Vagina (tissue), 2 donors: ENCODE data around the gene GSTM4. TPM values are rescaled to one million over a fixed set of nuclear protein-coding genes. Genes with fewer than 3 reads are reported as not detected.

Experiments
- DNase-seq, 2 donors: peaks; one replicate each; pipeline ENCODE4 v3.0.0-alpha.2; 2017; ENCODE audit errors: extremely low spot score in 2 of 2
- H3K27ac ChIP-seq: fragments of 200-600 bp; sonication (generic); one replicate; pipeline ENCODE4 v1.5.1; 2019
- H3K27me3 ChIP-seq: fragments of 200-600 bp; sonication (generic); one replicate; pipeline ENCODE4 v1.5.1; 2019
- H3K36me3 ChIP-seq, 2 donors: fragments of 200-600 bp; sonication (generic); one replicate each; pipeline ENCODE4 v1.5.1; 2017 to 2019
- H3K4me1 ChIP-seq: fragments of 200-600 bp; sonication (generic); one replicate; pipeline ENCODE4 v1.5.1; 2019
- H3K4me3 ChIP-seq, 2 donors: fragments of 200-600 bp; sonication (generic); 1 replicate in 1 of 2; 2 replicates in 1 of 2; pipeline ENCODE4 v1.5.1; 2016 to 2019
- H3K9me3 ChIP-seq: fragments of 200-600 bp; sonication (generic); one replicate; pipeline ENCODE4 v1.5.1; 2019
- POLR2A ChIP-seq, 2 donors: fragments of 450-650 bp; IDR thresholded peaks; one replicate each; pipeline ENCODE4 v1.6.1; 2017; ENCODE audit warnings: antibody characterized with exemption in 2 of 2, mild to moderate bottlenecking in 2 of 2, moderate library complexity in 2 of 2
- POLR2AphosphoS5 ChIP-seq, 2 donors: sonication (generic); formaldehyde crosslinking; IDR thresholded peaks; one replicate each; pipeline ENCODE4 v1.9.0; 2017; ENCODE audit warnings: antibody characterized with exemption in 2 of 2, mild to moderate bottlenecking in 2 of 2, low read depth in 1 of 2; ENCODE audit not compliant: insufficient read depth in 1 of 2
- intact Hi-C: fragments of 100-400 bp; cut with DNase I; formaldehyde crosslinking; loops from one replicate; pipeline ENCODE4 v1.15.1; 2023
- total RNA-seq: library from RNA; depleted of rRNA; stranded (reverse); fragments of >200 nt; gene quantifications from one replicate; pipeline ENCODE4 v1.2.3, GENCODE V29; 2016
- TF ChIP-seq, protein P1 (sequence below), 3 experiments: fragments of 450-650 bp in 2 of 3; fragments of 200-600 bp in 1 of 3; sonication (generic) in 1 of 3; IDR thresholded peaks; one replicate each; pipeline ENCODE4 v1.5.1; 2017 to 2019; ENCODE audit warnings: antibody characterized with exemption in 3 of 3, mild to moderate bottlenecking in 2 of 3, moderate library complexity in 2 of 3

Gene GSTM4
- total RNA-seq, 1 donor from 2014 or later = 36.1 TPM

DNA sequence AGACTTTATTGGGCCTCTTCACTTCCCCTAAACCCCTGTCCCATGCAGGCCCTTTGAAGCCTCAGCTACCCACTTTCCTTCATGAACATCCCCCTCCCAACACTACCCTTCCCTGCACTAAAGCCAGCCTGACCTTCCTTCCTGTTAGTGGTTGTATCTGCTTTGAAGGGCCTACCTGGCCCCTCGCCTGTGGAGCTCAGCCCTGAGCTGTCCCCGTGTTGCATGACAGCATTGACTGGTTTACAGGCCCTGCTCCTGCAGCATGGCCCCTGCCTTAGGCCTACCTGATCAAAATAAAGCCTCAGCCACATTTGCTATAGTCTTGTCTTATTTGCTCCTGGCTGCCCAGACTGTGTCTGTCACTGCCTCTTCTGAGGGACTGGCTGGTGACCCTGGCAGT lies 5.5 kb downstream of the GSTM4 start:
- Histone ChIP-seq H3K4me1 (peaks cover 5% of the 10 kb centered on the region), H3K4me3 (no peak overlapping the region), H3K27ac (no peak overlapping the region), H3K36me3 (peaks cover 0 to 4% of the 10 kb centered on the region in 2 donors), H3K9me3 (no peaks in the 10 kb centered on the region), H3K27me3 (no peaks in the 10 kb centered on the region)
- DNase-seq = no peak
- TF ChIP-seq POLR2A (IDR thresholded peaks at IDR 0.05) = no peak
- TF ChIP-seq POLR2AphosphoS5 (IDR thresholded peaks at IDR 0.05; ENCODE audit: insufficient read depth in 1 of 2, low read depth in 1 of 2) = no peak
- TF ChIP-seq, protein P1, sequence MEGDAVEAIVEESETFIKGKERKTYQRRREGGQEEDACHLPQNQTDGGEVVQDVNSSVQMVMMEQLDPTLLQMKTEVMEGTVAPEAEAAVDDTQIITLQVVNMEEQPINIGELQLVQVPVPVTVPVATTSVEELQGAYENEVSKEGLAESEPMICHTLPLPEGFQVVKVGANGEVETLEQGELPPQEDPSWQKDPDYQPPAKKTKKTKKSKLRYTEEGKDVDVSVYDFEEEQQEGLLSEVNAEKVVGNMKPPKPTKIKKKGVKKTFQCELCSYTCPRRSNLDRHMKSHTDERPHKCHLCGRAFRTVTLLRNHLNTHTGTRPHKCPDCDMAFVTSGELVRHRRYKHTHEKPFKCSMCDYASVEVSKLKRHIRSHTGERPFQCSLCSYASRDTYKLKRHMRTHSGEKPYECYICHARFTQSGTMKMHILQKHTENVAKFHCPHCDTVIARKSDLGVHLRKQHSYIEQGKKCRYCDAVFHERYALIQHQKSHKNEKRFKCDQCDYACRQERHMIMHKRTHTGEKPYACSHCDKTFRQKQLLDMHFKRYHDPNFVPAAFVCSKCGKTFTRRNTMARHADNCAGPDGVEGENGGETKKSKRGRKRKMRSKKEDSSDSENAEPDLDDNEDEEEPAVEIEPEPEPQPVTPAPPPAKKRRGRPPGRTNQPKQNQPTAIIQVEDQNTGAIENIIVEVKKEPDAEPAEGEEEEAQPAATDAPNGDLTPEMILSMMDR (IDR thresholded peaks at IDR 0.05) = no peak
- intact Hi-C loops = no loop called here

- no peaks in the 10 kb centered on the region for H3K27me3 ChIP-seq
- intact Hi-C loops = no loop called here
- no peak for TF ChIP-seq POLR2AphosphoS5 (IDR thresholded peaks at IDR 0.05; ENCODE audit: insufficient read depth in 1 of 2, low read depth in 1 of 2)
- TF ChIP-seq, protein P1 (IDR thresholded peaks at IDR 0.05) = no peak
- TF ChIP-seq POLR2A (IDR thresholded peaks at IDR 0.05) = no peak
- no peak for DNase-seq
- no peak overlapping the region for H3K4me3 ChIP-seq
- H3K9me3 ChIP-seq = no peaks in the 10 kb centered on the region
- H3K36me3 ChIP-seq = peaks cover 0 to under 1% of the 10 kb centered on the region in 2 donors
- H3K4me1 ChIP-seq = peaks cover 5% of the 10 kb centered on the region
- no peak overlapping the region for H3K27ac ChIP-seq
Measured at GRCh38 chr1:109664671-109665070, 8.8 kb downstream of the GSTM4 start.

GRCh38 chr1:109667452-109668122 lies 11.7 kb downstream of the GSTM4 start, which contains the start of gene GSTM2:
Gene GSTM2, plus strand, starts transcription at chr1:109668057. Its CDS starts 59 bp downstream, at chr1:109668116.
- intact Hi-C loops = no loop called here
- no peak for TF ChIP-seq POLR2A (IDR thresholded peaks at IDR 0.05)
- TF ChIP-seq POLR2AphosphoS5 (IDR thresholded peaks at IDR 0.05; ENCODE audit: insufficient read depth in 1 of 2, low read depth in 1 of 2) = peak; percentile 63 to 85
- TF ChIP-seq, protein P1 (IDR thresholded peaks at IDR 0.05) = no peak
- Histone ChIP-seq H3K4me1 (peaks cover 5% of the 10 kb centered on the region), H3K27me3 (no peaks in the 10 kb centered on the region), H3K9me3 (no peaks in the 10 kb centered on the region), H3K27ac (peak within 1 kb of the TSS; percentile 72), H3K36me3 (no peaks in the 10 kb centered on the region), H3K4me3 (peak within 1 kb of the TSS; percentile 61 to 66)
- no peak for DNase-seq

- no peaks in the 10 kb centered on the region for H3K9me3 ChIP-seq
- H3K27me3 ChIP-seq = no peaks in the 10 kb centered on the region
- no peak for DNase-seq
- H3K27ac ChIP-seq = peak overlapping the region; percentile 72
- H3K4me1 ChIP-seq = peaks cover 5% of the 10 kb centered on the region
- no peaks in the 10 kb centered on the region for H3K36me3 ChIP-seq
- intact Hi-C loops = no loop called here
- TF ChIP-seq, protein P1 (IDR thresholded peaks at IDR 0.05) = no peak
- TF ChIP-seq POLR2AphosphoS5 (IDR thresholded peaks at IDR 0.05; ENCODE audit: insufficient read depth in 1 of 2, low read depth in 1 of 2) = no peak
- TF ChIP-seq POLR2A (IDR thresholded peaks at IDR 0.05) = no peak
- peak overlapping the region; percentile 61 to 66 for H3K4me3 ChIP-seq
Measured at GRCh38 chr1:109668123-109668775, 12.3 kb downstream of the GSTM4 start.
